ENCODE data around the gene ROBO1.

Gene ROBO1

GRCh38 chr3:78863306-78864203, 904.2 kb downstream of the ROBO1 start:
- TF ChIP-seq, protein P1, sequence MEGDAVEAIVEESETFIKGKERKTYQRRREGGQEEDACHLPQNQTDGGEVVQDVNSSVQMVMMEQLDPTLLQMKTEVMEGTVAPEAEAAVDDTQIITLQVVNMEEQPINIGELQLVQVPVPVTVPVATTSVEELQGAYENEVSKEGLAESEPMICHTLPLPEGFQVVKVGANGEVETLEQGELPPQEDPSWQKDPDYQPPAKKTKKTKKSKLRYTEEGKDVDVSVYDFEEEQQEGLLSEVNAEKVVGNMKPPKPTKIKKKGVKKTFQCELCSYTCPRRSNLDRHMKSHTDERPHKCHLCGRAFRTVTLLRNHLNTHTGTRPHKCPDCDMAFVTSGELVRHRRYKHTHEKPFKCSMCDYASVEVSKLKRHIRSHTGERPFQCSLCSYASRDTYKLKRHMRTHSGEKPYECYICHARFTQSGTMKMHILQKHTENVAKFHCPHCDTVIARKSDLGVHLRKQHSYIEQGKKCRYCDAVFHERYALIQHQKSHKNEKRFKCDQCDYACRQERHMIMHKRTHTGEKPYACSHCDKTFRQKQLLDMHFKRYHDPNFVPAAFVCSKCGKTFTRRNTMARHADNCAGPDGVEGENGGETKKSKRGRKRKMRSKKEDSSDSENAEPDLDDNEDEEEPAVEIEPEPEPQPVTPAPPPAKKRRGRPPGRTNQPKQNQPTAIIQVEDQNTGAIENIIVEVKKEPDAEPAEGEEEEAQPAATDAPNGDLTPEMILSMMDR (conservative IDR thresholded peaks at IDR 0.05; ENCODE audit: low read depth): no peak
- ChIA-PET POLR2A (ENCODE audit: low non-redundant PET) (no interaction called here), CTCF (interaction anchor here (0.6 kb wide), 1 partner anchor 125 kb away, joined by 3 read pairs; no protein-coding TSS in a partner anchor)
- no peak for DNase-seq (ENCODE audit: low spot score)
- no peak overlapping the region for H3K27ac ChIP-seq

- TF ChIP-seq, protein P1 (conservative IDR thresholded peaks at IDR 0.05; ENCODE audit: low read depth): no peak
- CTCF ChIA-PET: no interaction called here
- DNase-seq (ENCODE audit: low spot score): no peak
- POLR2A ChIA-PET (ENCODE audit: low non-redundant PET): no interaction called here
- no peak overlapping the region for H3K27ac ChIP-seq
Measured at GRCh38 chr3:78861156-78861555, 906.6 kb downstream of the ROBO1 start.

DNA sequence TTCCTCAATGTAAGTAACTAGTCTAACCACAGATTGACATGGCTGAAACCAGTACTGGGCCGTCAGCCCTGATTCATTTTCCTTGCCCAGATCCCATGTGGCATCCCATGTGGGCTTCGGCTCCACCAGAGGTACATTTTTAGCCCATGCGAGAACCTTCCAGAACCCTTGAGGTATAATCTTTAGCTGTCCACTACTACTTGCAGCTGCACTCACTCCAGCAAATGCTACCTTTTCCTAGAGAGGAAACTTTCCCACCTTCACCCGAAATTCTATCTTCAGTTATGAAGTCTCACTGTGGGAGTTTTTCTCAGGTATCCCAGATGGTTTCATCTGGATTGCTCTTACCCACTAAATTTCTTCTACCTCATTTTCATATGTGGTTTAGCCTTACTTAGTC, 907.2 kb downstream of the ROBO1 start:
- no peak overlapping the region for H3K27ac ChIP-seq
- DNase-seq (ENCODE audit: low spot score): no peak
- POLR2A ChIA-PET (ENCODE audit: low non-redundant PET): no interaction called here
- TF ChIP-seq, protein P1 (conservative IDR thresholded peaks at IDR 0.05; ENCODE audit: low read depth): no peak
- CTCF ChIA-PET: no interaction called here

- ChIA-PET POLR2A (ENCODE audit: low non-redundant PET) (no interaction called here), CTCF (no interaction called here)
- DNase-seq (ENCODE audit: low spot score): no peak
- TF ChIP-seq, protein P1 (conservative IDR thresholded peaks at IDR 0.05; ENCODE audit: low read depth): no peak
- no peak overlapping the region for H3K27ac ChIP-seq
Measured at GRCh38 chr3:78858910-78859309, 908.9 kb downstream of the ROBO1 start.

- H3K27ac ChIP-seq: no peak overlapping the region
- POLR2A ChIA-PET (ENCODE audit: low non-redundant PET): no interaction called here
- TF ChIP-seq, protein P1 (conservative IDR thresholded peaks at IDR 0.05; ENCODE audit: low read depth): no peak
- CTCF ChIA-PET: no interaction called here
- DNase-seq (ENCODE audit: low spot score): no peak
Measured at GRCh38 chr3:78858174-78858573, 909.6 kb downstream of the ROBO1 start.

DNA sequence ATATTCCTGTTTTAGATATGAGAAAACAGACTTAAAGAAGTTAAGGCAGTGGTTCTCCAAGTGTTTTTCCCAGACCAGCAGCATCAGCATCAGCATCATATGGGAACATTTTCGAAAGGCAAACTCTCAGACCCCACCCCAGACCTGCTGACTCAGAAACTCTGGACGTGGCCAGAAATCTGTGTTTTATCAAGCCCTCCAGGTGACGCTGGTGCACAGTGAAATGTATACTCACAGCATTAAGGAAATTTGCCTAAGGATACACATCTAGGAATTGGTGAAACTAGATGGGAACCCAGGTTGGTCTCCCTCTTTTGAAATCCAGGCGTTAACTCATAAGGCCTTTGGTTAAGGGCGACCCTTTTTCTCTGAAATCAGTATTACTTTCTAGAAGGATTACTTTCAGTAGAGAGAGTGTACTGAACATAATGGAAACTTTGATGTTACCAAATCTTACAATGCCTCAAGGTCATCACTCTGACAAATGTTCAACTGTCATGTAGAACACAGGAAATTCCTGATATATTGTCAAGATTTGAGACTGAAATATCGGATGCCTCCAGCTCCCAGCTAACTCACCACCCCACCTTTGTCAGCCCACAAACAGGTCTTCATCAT, 910.2 kb downstream of the ROBO1 start:
- CTCF ChIA-PET: no interaction called here

More for the DNA sequence above, 910.2 kb downstream of the ROBO1 start:
- TF ChIP-seq, protein P1 (conservative IDR thresholded peaks at IDR 0.05; ENCODE audit: low read depth): no peak
- DNase-seq (ENCODE audit: low spot score): no peak
- POLR2A ChIA-PET (ENCODE audit: low non-redundant PET): no interaction called here
- H3K27ac ChIP-seq: no peak overlapping the region

Measured in RWPE1 (cell line).